GM12865 (cell line): Measurements from ENCODE around the gene PDPK1.

ENCODE experiments used
- DNase-seq: peaks from one replicate; pipeline ENCODE4 v3.0.0; 2010; ENCODE audit warnings: low read depth
- H3K4me3 ChIP-seq: 2 replicates; pipeline ENCODE4 v1.5.1; 2011; ENCODE audit warnings: mild to moderate bottlenecking, low read depth, low read length, control low read depth
- TF ChIP-seq, protein P1 (sequence below): IDR thresholded peaks from 2 replicates; pipeline ENCODE4 v1.5.1; 2011; ENCODE audit warnings: low read length, control low read depth, low read depth, inconsistent platforms; ENCODE audit not compliant: insufficient read depth; ENCODE audit errors: missing control alignments

The PDPK1 gene

DNA sequence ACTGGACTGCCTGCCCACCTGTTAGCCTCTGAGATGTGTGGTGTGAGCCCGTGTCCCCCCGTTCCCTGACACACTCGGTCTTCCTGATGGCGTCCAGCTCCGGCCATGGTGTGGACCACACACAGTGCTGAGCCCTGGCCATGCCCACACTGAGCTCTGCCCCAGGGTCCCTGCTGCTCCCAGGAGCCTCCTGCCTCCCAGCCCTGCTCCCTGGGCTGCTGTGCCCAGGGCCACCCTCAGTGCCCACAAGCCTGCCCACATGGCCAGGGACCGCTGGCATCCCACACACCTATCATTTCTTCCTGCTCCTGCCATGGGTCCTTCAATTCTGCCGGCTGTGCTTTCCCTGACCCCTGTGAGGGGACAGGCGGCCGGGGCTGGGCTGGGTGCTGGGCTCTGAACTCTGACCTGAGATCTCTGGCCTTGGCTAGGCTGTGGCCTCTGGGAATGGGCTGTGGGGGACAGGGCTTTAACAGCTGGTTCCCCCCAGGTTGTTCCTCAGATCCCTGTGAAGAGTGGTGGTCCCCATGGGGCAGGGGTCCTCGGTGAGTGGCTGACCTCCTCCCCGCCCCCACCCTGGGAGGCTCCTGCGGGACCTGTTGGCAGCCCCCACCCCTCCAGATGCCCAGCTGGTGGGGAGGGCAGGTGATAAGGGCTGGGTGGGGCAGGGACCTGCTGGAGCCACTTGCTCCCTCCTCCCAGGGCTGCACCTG lies 10.6 kb upstream of the PDPK1 start:
- TF ChIP-seq, protein P1, sequence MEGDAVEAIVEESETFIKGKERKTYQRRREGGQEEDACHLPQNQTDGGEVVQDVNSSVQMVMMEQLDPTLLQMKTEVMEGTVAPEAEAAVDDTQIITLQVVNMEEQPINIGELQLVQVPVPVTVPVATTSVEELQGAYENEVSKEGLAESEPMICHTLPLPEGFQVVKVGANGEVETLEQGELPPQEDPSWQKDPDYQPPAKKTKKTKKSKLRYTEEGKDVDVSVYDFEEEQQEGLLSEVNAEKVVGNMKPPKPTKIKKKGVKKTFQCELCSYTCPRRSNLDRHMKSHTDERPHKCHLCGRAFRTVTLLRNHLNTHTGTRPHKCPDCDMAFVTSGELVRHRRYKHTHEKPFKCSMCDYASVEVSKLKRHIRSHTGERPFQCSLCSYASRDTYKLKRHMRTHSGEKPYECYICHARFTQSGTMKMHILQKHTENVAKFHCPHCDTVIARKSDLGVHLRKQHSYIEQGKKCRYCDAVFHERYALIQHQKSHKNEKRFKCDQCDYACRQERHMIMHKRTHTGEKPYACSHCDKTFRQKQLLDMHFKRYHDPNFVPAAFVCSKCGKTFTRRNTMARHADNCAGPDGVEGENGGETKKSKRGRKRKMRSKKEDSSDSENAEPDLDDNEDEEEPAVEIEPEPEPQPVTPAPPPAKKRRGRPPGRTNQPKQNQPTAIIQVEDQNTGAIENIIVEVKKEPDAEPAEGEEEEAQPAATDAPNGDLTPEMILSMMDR, result no peak
- no peak overlapping the region for H3K4me3 ChIP-seq
- no peak for DNase-seq

DNA sequence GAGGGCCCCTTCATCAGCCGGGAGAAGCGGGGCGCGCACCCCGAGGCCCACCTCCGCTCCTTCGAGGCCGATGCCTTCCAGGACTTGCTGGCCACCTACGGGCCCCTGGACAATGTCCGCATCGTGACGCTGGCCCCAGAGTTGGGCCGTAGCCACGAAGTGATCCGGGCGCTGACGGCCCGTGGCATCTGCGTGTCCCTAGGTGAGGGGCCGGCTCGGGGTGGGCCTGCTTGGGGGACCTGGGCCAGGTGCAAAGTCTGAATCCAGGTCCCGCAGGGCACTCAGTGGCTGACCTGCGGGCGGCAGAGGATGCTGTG lies 10.1 kb upstream of the PDPK1 start:
- TF ChIP-seq, protein P1, result no peak
- no peak overlapping the region for H3K4me3 ChIP-seq
- DNase-seq, result no peak

- no peak overlapping the region for H3K4me3 ChIP-seq
- TF ChIP-seq, protein P1, result no peak
- DNase-seq, result no peak
Observed at GRCh38 chr16:2528161-2529060, 9.4 kb upstream of the PDPK1 start.

DNA sequence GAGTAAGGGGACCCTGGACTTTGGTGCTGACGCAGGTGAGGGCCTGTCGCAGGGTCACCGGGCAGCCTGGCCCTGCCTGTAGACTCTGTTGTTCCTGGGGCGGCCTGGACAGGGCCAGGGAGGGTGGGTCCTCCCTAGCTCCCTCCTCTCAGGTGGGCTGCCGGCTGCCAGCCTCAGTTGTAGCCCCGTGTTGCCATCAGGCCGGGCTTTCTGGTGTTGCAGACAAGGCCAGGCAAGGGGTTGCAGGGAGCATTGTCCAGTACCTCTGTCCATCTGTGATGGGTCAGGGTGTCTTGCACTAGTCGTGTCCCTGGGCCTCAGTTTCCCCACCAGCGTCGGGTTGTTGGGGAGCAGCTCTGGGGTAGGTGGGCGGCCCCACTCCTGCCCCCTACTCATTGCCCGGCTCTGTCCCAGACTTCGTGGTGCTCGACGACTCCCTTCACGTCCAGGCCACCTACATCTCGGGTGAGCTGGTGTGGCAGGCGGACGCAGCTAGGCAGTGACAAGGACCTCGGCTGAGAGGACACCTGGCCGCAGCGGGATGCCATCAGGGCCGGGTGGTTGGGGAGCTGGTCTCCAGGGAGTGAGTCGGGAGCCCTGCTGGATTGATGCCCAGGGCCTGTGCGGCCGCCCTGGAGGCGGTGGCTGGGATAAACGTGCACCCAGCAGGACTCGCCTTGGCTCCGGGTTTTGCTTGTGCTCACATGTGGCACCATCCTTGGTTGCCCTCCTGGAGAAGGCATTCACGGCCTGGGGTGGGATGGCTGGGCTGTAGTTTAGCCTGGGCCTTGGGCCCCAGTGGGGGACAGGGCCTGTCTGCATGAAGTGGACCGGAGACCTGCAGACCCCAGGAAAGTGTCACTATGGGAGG lies 8.5 kb upstream of the PDPK1 start:
- DNase-seq, result no peak
- H3K4me3 ChIP-seq, result no peak overlapping the region
- TF ChIP-seq, protein P1, result no peak

GRCh38 chr16:2529961-2530628 lies 7.7 kb upstream of the PDPK1 start:
- TF ChIP-seq, protein P1, result no peak
- no peak for DNase-seq
- no peak overlapping the region for H3K4me3 ChIP-seq

GRCh38 chr16:2530629-2531318 lies 7.0 kb upstream of the PDPK1 start:
- TF ChIP-seq, protein P1, result no peak
- no peak overlapping the region for H3K4me3 ChIP-seq
- no peak for DNase-seq
